ENCODE results near the gene PYGM.

The PYGM gene

DNA sequence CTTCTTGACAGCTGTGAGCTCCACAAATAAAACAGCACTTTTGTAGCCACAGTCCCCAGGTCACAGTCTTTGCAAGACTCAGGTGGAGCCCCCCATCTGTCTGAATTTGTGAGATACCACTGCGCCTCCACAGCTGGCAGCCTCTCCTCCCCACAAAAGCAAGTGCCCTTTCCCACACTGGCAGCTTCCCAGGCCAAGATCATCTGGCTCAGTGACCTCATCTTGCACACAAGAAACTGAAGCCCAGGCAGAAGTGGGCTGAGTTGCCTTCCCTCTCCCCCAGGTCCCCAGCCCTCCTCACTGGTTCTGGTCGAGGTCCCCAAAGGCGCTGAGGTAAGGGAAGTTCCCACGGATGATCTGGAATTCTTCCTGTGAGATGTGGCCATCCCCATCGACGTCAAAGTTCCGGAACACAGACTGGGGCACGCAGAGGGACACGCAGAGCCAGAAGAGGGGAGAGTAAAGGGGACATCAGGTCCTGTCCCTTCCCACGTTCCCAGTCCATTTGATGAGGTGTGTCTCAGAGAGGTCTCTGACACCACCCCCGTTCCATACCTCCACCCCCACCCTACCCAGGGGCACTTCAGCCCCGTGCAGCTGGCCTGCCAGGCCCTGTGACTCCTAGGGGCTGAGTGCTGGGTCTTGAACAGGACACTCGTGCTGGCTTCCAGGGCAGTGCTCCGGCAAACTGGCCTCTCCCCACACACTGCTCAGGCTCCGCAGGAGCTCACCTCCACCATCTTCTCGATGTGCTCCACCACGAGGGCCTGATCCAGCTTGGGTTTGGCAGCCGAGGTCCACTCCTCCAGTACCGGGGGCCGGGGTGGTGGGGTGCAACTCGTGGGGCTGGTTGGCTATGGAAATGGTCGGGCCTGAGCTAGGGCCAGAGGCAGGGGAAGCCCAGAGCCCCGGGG lies 24.7 kb downstream of the PYGM start:
- no peak overlapping the region for H3K27ac ChIP-seq

DNA sequence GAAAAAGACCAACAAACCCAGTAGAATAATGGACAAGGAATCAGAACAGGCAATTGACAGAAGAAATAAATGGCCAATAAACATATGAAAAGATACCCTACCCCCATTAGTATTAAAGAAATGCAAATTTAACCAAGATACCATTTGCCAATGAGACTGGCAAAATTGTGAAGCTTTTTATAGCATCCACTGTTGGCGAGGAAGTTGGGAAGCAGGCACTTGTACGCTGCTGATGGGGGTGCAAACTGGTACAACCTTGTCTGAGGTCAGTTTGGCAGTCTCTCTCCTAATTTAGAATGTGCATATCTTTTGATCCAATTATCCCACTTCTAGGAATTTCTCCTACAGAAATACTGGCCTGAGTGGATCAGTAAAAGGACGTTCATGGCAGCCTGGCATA lies 28.2 kb downstream of the PYGM start:
- H3K27ac ChIP-seq: no peak overlapping the region
- TF ChIP-seq, protein P1, sequence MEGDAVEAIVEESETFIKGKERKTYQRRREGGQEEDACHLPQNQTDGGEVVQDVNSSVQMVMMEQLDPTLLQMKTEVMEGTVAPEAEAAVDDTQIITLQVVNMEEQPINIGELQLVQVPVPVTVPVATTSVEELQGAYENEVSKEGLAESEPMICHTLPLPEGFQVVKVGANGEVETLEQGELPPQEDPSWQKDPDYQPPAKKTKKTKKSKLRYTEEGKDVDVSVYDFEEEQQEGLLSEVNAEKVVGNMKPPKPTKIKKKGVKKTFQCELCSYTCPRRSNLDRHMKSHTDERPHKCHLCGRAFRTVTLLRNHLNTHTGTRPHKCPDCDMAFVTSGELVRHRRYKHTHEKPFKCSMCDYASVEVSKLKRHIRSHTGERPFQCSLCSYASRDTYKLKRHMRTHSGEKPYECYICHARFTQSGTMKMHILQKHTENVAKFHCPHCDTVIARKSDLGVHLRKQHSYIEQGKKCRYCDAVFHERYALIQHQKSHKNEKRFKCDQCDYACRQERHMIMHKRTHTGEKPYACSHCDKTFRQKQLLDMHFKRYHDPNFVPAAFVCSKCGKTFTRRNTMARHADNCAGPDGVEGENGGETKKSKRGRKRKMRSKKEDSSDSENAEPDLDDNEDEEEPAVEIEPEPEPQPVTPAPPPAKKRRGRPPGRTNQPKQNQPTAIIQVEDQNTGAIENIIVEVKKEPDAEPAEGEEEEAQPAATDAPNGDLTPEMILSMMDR (IDR thresholded peaks at IDR 0.05): no peak
- TF ChIP-seq ZFX (IDR thresholded peaks at IDR 0.05; ENCODE audit: borderline replicate concordance): no peak

More for the DNA sequence above, 24.7 kb downstream of the PYGM start:
- TF ChIP-seq, protein P1 (IDR thresholded peaks at IDR 0.05): no peak
- no peak for TF ChIP-seq ZFX (IDR thresholded peaks at IDR 0.05; ENCODE audit: borderline replicate concordance)

- TF ChIP-seq, protein P1 (IDR thresholded peaks at IDR 0.05): no peak
- TF ChIP-seq ZFX (IDR thresholded peaks at IDR 0.05; ENCODE audit: borderline replicate concordance): no peak
- H3K27ac ChIP-seq: no peak overlapping the region
These were observed 29.9 kb downstream of the PYGM start for GRCh38 chr11:64729851-64730382.

DNA sequence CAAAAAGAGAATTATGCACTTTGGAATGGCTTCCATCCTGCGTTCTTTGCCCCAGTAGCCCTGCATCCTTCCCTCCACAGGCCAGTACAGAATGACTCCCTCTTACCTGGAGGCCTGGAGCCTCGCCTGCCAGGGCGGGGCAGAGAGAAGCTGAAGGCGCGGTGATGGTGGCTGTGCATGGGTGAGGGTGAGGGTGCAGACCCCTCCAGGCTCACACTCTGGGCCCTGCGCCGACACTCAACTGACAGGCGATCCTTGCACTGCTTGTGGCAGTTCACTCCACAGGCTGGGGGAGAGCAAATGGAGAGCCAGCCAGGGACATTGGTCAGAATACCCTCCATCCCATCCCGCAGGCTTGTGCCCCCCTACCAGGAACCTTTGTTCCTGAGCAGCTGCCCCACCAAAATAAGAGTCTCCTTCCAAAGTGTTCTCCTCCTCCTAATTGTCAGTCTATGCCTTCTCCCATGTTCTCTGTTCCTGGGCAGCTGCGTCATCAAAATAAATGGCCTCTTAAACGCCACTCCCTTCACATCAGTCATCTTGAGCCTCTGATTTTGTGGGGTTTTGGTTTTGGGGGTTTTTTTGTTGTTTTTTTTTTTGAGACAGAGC lies 30.9 kb downstream of the PYGM start:
- H3K27ac ChIP-seq: no peak overlapping the region
- TF ChIP-seq ZFX (IDR thresholded peaks at IDR 0.05; ENCODE audit: borderline replicate concordance): no peak
- TF ChIP-seq, protein P1 (IDR thresholded peaks at IDR 0.05): no peak

DNA sequence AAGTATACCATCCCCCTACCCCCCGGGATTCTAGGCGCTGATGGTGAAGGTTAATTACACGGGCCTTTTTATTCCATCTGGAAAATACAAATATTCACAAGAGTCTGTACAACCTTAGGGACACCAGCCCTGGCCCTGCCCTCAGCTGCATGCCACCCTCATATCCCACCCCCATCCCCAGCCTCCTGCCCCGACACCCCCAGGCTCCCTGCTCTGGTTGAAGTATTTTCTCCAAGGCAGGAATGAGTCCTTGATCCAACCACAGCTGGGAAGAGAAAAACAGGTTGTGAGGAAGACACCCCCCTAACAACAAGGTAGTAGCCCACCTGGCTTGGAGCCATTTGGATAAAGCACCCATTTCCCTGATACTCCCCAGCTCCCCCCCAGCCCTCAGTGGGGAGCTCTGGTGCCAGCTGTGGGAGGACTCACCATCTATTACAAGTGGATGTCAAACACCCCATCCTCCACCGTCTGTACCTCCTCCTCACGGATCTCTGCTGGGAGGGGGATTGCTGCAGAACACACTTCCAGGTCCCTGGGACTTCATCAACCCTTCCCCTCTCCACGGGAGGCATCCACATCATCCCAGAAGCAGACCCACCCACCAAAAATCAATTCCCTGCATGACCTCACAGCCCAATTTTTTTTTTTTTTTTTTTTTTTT lies 32.8 kb downstream of the PYGM start:
- no peak overlapping the region for H3K27ac ChIP-seq

GRCh38 chr11:64726211-64726641 lies 33.5 kb downstream of the PYGM start:
- H3K27ac ChIP-seq: no peak overlapping the region
- TF ChIP-seq, protein P1 (IDR thresholded peaks at IDR 0.05): no peak
- TF ChIP-seq ZFX (IDR thresholded peaks at IDR 0.05; ENCODE audit: borderline replicate concordance): no peak

More for the DNA sequence above, 32.8 kb downstream of the PYGM start:
- no peak for TF ChIP-seq ZFX (IDR thresholded peaks at IDR 0.05; ENCODE audit: borderline replicate concordance)
- TF ChIP-seq, protein P1 (IDR thresholded peaks at IDR 0.05): no peak
